ENCODE measurements around the gene PTRH2. TPM values are rescaled to one million over a fixed set of nuclear protein-coding genes. Genes with fewer than 3 reads are reported as not detected.

Gene PTRH2
- total RNA-seq, 1 experiment from 2014 or later: 59.6 TPM

GRCh38 chr17:59746849-59747445 lies 39.7 kb upstream of the PTRH2 start:
- Histone ChIP-seq H3K79me2 (ENCODE audit: insufficient read depth, low read length) (peaks cover 3% of the 10 kb centered on the region; the same call in 1 of the 2 replicates), H3K9me3 (ENCODE audit: control insufficient read depth in 1 of 2, insufficient read depth in 1 of 2, low read depth in 1 of 2, low read length in 2 of 2) (no peaks in the 10 kb centered on the region), H2AFZ (ENCODE audit: low read depth, low read length, poor library complexity, severe bottlenecking) (no peak overlapping the region), H3K9ac (ENCODE audit: low read length) (no peak overlapping the region), H3K9me2 (ENCODE audit: insufficient read depth) (no peaks in the 10 kb centered on the region), H3K4me1 (ENCODE audit: control insufficient read depth in 1 of 2, insufficient read depth in 2 of 2, low read length in 2 of 2) (peaks cover 39 to 42% of the 10 kb centered on the region in 2 experiments), H3K27me3 (ENCODE audit: insufficient read depth, low read length) (no peaks in the 10 kb centered on the region), H3K4me3 (replicated peaks in 1 of 2; ENCODE audit: low read depth in 1 of 2, low read length in 2 of 2) (no peak overlapping the region), H3K27ac (ENCODE audit: low read depth, low read length) (peak overlapping the region; percentile 26), H3K4me2 (ENCODE audit: low read length) (no peak overlapping the region), H3K36me3 (ENCODE audit: control insufficient read depth in 1 of 2, insufficient read depth in 2 of 2, low read length in 2 of 2) (peaks cover 0 to 10% of the 10 kb centered on the region in 2 experiments; a peak in 2 of 4 replicates), H4K20me1 (ENCODE audit: insufficient read depth) (no peaks in the 10 kb centered on the region)
- DNase-seq (ENCODE audit: low read depth, low spot score) (no peak), ATAC-seq (peak; percentile 64)
- TF ChIP-seq EGR1 (IDR thresholded peaks at IDR 0.05; ENCODE audit: low read depth) (peak; percentile 37; the same call in 1 of the 2 replicates), CTCF (IDR thresholded peaks at IDR 0.05 in 2 of 3, conservative IDR thresholded peaks at IDR 0.05 in 1 of 3; ENCODE audit: borderline replicate concordance in 1 of 3, insufficient read depth in 1 of 3, low read depth in 2 of 3, low read length in 2 of 3) (peak; percentile 57 to 89 (median 88)), SIN3A (IDR thresholded peaks at IDR 0.05; ENCODE audit: low read depth) (0 out of 2 replicates have a peak, but pooled peaks have one; percentile 32), TCF7L2 (IDR thresholded peaks at IDR 0.05; ENCODE audit: borderline replicate concordance, extremely low read depth, insufficient read depth, insufficient read length) (no peak), RAD21 (IDR thresholded peaks at IDR 0.05; ENCODE audit: low read depth) (peak; percentile 93)
- RAD21 ChIA-PET (ENCODE audit: low non-redundant PET in 1 of 2, low total read pairs in 2 of 2, uncharacterized antibody in 2 of 2, unreplicated experiment in 2 of 2): interaction anchor here (0.7 to 2.5 kb wide), 4 partner anchors 107 to 290 kb away, joined by 3 to 11 read pairs (median 4); no protein-coding TSS in a partner anchor
- BruUV-seq (replicated peaks): no TSS peak
- intact Hi-C loops (cut with micrococcal nuclease): loop anchor here (1.0 to 5.0 kb wide), 2 partner anchors 112 to 290 kb away; no protein-coding TSS in a partner anchor
- CTCF ChIA-PET: interaction anchor here (0.5 to 5.4 kb wide), 6 partner anchors 36 to 290 kb away, joined by 3 to 57 read pairs (median 4); no protein-coding TSS in a partner anchor
- POLR2A ChIA-PET: interaction anchor here (0.8 to 10.0 kb wide), 2 partner anchors 95 to 106 kb away, joined by 3 to 443 read pairs; no protein-coding TSS in a partner anchor
